NCI-H187 treated with DMSO at 0.1 percent for 48 hours (cell line): ENCODE measurements around the gene SFTPB.
"Not testable (repeated sequence)": the region's sequence is repeated elsewhere in the genome, so short reads cannot be mapped to it uniquely, and the experiment has no call there.

Source experiments
- DNase-seq: peaks from one replicate; lab custom pipeline; 2025; lab: John Stamatoyannopoulos, UW

Gene SFTPB

GRCh38 chr2:85668009-85668856, at the start of gene SFTPB:
TSS of gene SFTPB (minus strand) at chr2:85668199. CDS start at chr2:85668183, 16 bp downstream.
- DNase-seq: no peak

GRCh38 chr2:85717308-85718008, 49.5 kb upstream of the SFTPB start:
- no peak for DNase-seq

- DNase-seq: no peak
Observed at GRCh38 chr2:85716346-85716914, 48.4 kb upstream of the SFTPB start.

- DNase-seq: no peak
Observed at GRCh38 chr2:85714841-85715240, 46.8 kb upstream of the SFTPB start.

GRCh38 chr2:85714421-85714820, 46.4 kb upstream of the SFTPB start:
- not testable (repeated sequence) for DNase-seq

- DNase-seq: peak; percentile 68
Observed at GRCh38 chr2:85713836-85714235, 45.8 kb upstream of the SFTPB start.

- no peak for DNase-seq
Observed at GRCh38 chr2:85712849-85713612, 45.0 kb upstream of the SFTPB start.

- no peak for DNase-seq
Observed at GRCh38 chr2:85712336-85712735, 44.3 kb upstream of the SFTPB start.

GRCh38 chr2:85711578-85712060, 43.6 kb upstream of the SFTPB start:
- no peak for DNase-seq

- DNase-seq: peak; percentile 6
Observed at GRCh38 chr2:85710687-85711577, 42.9 kb upstream of the SFTPB start.

GRCh38 chr2:85709401-85709811, 41.4 kb upstream of the SFTPB start:
- DNase-seq: no peak

GRCh38 chr2:85708641-85709040, 40.6 kb upstream of the SFTPB start:
- DNase-seq: no peak

- peak; percentile 13 for DNase-seq
Observed at GRCh38 chr2:85707304-85707703, 39.3 kb upstream of the SFTPB start.

GRCh38 chr2:85706599-85707296, 38.7 kb upstream of the SFTPB start:
- no peak for DNase-seq

- no peak for DNase-seq
Observed at GRCh38 chr2:85706063-85706462, 38.1 kb upstream of the SFTPB start.

GRCh38 chr2:85705680-85706039, 37.7 kb upstream of the SFTPB start:
- DNase-seq: no peak

- DNase-seq: no peak
Observed at GRCh38 chr2:85704800-85705679, 37.0 kb upstream of the SFTPB start.

GRCh38 chr2:85704038-85704437, 36.0 kb upstream of the SFTPB start:
- no peak for DNase-seq

- no peak for DNase-seq
Observed at GRCh38 chr2:85703329-85703728, 35.3 kb upstream of the SFTPB start.
